Activated CD4-positive, CD25-positive, alpha-beta regulatory T cell treated with anti-CD3 and anti-CD28 coated beads, Interleukin-2, amount 50 U/mL, for 16 hours (primary cell): Measurements from ENCODE around the gene CACNB3.
"Not testable (repeated sequence)": the region's sequence is repeated elsewhere in the genome, so short reads cannot be mapped to it uniquely, and the experiment has no call there.

Experiments
- DNase-seq: peaks from one replicate; pipeline ENCODE4 v3.0.0-alpha.2; 2020; ENCODE audit warnings: low read depth, low spot score

CACNB3 gene

DNA sequence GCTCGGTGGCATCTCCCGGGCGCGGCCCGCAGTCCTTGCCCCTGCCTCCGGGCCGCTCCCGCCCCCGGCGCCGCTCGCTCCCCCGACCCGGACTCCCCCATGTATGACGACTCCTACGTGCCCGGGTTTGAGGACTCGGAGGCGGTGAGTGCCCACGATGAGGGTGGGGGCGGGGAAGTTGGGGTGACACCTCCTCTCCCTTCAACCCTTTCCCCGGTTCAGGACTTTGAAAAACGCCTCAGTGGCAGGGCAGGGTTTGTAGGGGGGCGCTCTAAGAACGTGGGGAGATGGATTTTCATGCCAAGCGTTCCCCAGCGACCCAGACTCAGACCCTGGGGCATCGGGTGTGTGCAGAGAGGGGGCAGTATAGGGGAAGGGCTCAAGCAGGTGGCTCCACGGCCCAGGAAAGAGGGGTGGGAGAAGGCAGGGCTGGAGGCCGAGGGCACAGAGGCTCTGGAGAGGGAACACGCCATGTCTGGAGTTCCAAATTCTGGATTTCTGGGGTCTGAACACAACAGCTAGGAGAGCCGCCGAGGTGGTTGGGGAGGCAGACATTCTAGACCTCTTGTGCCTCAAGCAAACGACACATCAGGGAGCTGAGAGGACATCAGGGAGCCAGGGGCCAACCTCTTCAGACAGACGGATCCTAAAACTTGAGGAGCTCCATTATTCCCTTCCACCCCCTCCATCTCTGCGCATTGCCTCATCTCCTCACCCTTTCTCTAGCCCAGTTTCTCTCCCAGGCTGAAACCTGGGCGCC, 715 bp downstream of the CACNB3 start:
- DNase-seq: no peak

DNA sequence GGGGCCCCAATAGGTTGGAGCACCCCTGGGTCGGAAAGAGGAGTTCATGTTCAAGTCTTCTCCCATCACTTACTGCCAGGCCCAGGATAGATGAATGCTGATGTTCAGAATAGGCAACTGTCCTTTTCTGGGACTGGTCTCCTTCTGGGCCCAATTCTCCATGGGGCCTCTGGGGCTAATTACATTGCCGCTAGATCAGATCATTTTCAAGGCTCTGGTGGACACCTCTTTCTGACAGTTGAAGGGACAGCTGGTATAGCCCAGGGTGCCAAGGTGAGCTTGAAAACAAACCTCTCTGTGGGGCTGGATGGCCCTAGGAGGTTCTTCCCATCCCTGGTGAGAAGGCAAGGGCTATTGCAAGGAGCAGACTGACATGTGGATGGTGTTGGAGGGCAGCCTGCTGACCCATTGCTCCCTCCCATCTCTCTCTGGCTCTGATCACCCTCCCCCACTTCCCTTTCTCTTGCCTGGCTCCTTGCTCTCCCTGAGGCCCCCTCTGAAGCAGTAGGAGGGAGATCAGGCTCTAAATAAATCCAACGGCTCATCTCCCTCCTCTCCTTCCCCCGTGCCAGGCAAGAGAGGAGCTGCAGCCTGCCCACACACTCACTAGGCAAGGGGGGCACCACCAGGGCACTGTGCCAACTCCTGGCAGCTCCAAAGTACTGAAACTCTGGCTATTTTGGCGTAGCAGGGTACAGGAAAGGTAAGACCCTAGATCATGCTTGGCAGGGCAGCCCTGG, 1.9 kb downstream of the CACNB3 start:
- DNase-seq: no peak

- DNase-seq: no peak
These were observed 3.8 kb downstream of the CACNB3 start for GRCh38 chr12:48822139-48822538.

DNA sequence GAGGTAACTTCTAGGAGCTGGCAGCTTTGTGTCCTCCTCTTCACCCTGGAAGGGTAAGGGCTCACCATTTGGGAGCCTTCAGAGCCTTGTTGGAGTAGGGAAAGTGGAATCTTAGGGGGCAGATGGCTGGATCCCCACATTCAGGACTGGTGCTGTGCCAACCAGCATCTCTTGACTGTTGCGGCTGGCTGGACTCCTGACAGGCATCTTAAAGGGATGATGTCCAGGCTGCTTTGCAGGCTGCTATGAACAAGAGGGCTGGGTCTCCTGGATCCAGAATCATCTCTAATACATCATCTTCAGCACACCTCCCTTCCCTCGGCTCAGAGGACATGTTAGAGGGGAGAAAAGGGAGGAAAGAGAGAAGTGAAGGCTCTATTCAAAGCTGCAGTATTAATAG, 4.4 kb downstream of the CACNB3 start:
- no peak for DNase-seq

DNA sequence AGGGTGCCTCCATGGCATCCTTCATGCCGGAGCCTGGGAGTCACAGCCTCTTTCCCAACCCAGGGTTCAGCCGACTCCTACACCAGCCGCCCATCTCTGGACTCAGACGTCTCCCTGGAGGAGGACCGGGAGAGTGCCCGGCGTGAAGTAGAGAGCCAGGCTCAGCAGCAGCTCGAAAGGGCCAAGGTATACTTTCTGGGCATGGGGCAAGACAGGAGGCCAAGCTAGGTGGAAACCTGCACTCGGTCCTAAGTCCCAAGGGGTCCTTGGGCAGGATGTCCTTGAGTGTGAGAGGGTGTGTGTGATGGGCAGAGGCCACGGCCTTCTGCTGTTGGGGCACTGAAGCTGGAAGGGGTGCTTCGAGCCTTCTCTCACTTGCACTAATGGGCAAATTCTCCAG, 5.0 kb downstream of the CACNB3 start:
- no peak for DNase-seq

DNA sequence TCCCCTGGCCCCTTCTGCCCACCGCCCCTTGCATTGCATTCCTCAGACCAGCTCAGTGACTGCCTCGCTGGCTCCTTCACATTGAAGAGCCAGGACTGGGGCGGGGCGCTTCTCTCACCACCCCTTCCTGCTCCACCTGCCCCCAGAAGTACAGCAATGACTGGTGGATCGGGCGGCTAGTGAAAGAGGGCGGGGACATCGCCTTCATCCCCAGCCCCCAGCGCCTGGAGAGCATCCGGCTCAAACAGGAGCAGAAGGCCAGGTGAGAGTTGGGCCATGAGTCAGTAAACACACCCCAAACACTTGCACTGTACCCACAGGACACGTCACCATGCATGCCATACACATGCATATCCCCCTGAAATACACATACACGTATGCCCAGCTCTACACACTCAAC, 5.8 kb downstream of the CACNB3 start:
- no peak for DNase-seq

DNA sequence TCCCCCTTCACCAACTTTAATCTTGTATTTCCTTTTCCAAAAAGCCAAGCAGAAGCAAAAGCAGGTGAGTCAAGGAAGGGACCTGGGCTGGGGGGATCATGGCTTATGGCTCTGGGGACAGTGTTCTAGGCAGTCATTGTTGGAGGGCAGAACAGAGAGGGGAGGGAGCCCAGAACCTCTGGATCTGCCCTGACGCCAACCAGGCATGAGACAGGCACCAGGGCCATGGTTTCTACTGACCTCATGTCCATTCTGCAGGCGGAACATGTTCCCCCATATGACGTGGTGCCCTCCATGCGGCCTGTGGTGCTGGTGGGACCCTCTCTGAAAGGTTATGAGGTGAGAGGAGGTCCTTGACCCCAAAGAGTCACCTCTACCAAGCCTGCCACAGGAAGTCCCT, 6.6 kb downstream of the CACNB3 start:
- no peak for DNase-seq

GRCh38 chr12:48826209-48826855, 8.0 kb downstream of the CACNB3 start:
- no peak for DNase-seq

- no peak for DNase-seq
These were observed 8.7 kb downstream of the CACNB3 start for GRCh38 chr12:48827026-48827425.

DNA sequence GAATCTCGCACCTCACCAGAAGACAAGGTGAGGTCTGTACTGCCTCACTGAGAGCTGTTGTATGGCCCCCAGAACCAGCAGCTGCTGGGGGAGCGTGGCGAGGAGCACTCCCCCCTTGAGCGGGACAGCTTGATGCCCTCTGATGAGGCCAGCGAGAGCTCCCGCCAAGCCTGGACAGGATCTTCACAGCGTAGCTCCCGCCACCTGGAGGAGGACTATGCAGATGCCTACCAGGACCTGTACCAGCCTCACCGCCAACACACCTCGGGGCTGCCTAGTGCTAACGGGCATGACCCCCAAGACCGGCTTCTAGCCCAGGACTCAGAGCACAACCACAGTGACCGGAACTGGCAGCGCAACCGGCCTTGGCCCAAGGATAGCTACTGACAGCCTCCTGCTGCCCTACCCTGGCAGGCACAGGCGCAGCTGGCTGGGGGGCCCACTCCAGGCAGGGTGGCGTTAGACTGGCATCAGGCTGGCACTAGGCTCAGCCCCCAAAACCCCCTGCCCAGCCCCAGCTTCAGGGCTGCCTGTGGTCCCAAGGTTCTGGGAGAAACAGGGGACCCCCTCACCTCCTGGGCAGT, 9.3 kb downstream of the CACNB3 start:
- DNase-seq: no peak

DNA sequence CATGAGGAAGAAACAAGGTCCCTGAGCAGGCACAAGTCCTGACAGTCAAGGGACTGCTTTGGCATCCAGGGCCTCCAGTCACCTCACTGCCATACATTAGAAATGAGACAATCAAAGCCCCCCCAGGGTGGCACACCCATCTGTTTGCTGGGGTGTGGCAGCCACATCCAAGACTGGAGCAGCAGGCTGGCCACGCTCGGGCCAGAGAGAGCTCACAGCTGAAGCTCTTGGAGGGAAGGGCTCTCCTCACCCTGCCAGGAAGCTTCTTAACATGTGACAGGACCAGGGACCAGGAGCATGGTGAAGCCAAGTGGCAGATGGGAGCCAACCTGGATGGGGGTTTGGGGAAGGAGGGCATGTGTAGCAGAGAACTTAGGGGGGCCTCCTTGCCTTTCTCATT, 10.0 kb downstream of the CACNB3 start:
- DNase-seq: no peak

DNA sequence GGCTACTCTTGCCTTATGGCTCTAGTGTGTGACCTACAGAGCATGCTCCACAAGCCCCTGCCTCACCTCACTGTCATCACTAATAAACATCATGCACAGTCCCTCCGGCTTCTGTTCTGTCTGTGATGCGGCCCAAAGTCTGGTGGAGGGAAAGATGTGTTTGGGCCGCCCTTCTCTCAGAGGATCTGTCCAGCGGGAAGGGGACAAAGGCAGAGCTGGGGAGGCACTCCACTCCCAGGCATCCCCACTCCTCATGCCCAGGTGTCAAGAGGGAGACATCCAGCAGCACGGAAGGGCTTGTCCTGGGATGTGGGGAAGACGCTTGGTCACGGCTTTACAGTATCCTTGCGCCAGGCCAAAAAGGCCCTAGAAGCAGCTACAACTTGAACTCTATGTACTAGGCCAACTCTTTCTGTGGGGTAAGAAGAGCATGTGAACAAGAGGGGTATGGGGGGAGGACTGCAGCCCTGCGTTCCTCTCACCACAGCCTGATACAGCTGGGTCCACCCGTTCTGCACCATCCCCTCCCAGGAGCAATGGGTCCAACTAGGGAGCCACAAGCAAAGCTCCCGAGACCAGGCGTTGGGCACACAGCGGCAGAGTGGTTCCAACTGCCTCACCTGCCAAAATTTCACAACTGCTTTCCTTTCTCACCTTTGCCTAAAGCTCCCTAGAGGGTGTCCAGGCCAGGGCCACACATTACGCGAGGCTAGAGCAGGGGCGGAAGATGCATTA, 10.7 kb downstream of the CACNB3 start:
- DNase-seq: no peak

DNA sequence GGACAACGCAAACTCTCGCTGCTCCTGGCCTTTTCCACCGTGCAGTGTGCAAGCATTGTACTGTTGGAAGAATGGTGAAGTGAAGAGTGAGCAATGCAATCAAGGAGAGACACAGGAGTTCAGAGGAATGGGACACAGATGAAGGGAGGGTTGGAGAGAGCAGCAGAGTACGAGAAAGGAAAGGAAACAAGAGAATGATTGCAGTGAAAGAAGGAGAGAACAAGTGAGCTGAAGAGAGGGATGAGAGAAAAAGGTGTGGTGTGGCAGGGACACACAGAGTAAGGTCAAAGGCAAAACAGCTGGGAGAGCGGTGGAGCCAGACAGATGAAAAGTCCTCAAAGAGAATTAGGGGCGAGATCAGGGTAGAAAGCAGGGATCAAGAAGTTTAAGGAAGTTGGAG, 13.0 kb downstream of the CACNB3 start:
- DNase-seq: no peak

GRCh38 chr12:48832321-48833060, 14.2 kb downstream of the CACNB3 start:
- no peak for DNase-seq

- no peak for DNase-seq
These were observed 19.8 kb downstream of the CACNB3 start for GRCh38 chr12:48838048-48838447.

GRCh38 chr12:48842021-48842420, 23.7 kb downstream of the CACNB3 start:
- not testable (repeated sequence) for DNase-seq

DNA sequence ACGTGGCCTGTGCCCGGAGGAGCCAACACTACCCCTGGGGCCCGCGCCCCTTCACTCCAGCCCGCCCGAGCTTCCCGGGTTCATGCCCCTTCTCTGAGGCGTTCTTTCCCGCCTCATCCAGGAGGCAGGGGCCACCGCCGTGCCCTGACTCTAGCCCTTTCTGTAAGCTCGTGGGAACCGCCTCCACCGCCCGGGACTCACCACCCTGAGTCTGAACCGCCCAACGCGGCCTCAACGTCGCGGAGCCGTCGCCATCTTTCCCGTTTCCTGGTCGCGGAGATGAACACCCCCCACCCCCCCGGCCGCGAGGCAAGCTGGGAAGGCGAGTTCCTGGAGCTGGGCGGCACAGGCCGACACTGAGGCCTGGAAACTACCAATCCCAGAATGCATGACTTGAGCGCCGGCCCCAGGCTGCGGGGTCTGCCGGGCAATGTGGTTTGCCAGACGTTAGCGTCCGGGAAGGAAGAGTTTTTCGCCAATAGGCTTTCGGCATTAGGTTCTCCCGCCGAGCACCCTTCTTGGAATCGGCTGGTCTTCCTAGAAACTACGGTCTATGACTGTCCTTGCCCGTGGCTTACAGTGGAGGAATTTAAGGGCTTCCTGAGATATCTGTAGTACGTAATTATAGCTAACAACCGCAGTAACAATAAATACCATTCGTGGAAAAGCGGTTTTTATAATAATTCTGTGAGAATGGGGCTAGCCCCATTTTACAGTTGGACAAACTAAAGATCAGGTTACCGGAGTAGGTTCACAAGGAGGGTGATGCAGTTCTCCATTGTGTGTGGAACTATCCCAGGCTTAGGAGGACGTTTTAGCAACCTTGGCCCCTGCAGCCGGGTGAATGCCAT, 33.8 kb downstream of the CACNB3 start, which contains the start of gene DDX23:
Gene DDX23, minus strand, starts transcription at position 281 of the 851 bp plus-strand sequence. CDS start 6,381 bp downstream, outside the sequence.
- DNase-seq: peak; percentile 89

DNA sequence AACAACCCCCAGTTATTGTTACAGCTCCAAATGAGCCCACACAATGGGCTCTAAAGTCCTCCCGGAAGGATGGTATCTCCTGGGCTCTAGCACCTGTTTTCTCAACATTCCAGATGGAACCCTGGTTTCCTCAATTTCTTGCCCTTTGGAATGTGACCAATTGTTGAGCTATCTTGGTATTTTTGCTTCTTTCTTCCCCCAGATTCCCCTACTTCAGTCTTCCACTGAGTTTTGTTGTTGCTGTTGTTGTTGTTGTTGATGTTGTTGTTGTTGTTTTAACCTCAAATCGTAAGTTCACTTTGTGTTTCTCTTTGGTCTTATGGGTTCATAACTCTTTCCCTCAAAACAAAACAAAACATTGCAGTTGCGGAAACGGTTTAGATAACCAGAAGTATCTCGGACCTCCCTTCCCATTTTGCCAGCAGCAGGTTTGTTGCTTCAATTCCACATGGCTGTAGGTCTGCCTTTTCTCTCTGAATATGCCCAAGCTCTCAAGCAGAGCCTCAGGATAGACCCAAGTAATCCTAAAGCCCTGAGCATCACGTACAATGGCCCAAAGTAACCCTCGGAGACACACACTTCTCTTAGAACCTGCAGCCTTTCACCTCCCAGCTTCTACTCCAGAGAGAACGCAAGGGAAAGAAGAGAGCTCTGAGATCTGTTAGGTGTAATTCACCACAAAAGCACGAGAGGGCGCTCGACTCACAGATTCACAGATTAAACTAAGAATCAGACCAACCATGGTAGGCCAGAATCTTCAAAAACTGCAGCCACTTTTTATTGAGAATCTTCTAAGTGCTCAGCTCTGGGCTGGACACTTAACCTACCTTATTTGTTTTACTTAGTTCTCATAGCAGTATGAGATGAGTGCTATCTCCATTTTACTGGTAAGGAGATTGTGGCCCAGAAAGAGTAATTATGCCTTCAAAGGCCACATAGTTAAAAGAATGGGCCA, 34.7 kb downstream of the CACNB3 start:
- peak; percentile 85 for DNase-seq

DNA sequence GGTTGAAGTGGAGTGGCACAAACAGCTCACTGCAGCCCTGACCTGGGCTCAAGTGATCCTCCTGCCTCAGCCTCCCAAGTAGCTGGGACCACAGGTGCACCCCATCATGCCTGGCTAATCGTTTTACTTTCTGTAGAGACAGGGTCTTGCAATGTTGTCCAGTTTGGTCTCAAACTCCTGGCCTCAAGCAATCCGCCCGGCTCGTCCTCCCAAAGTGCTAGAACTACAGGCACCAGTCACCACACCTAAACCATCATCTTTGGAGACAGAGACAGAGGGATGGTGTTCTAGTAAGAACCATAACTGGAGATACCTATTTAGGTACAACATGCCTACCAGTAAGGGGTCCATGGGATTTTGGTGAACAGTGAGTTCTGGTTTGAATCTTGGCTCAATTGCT, 36.2 kb downstream of the CACNB3 start:
- DNase-seq: no peak
